ENCODE data around the gene SKIC3. TPM values are rescaled to one million over a fixed set of nuclear protein-coding genes. Genes with fewer than 3 reads are reported as not detected.

SKIC3 gene
- total and polyA plus RNA-seq, 7 donors, result 7.2 to 103 (median 55.8) TPM

DNA sequence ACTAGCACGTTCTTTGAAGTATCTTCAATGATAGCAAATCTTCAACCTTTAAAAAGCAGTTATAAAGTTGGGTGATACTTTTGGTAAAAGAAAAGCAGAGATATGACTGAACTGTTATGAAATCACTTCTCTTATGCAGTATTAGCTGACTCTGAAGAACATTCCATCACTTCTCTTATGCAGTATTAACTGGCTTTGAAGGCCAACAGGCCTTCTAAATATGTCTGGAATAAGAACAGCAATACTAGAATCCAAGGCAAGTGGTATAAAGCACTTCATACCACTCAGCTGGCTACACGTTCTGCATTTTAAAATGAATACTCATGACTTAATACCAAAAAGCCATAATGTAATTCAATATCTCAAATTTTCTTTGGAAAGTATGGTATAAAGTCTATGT, 17.3 kb downstream of the SKIC3 start:
- no peak for DNase-seq
- Histone ChIP-seq H3K4me1 (peaks cover 0 to 8% (median 0%) of the 10 kb centered on the region in 4 donors), H3K9me3 (no peaks in the 10 kb centered on the region), H3K36me3 (peaks cover 0 to 73% (median 21%) of the 10 kb centered on the region in 4 donors), H3K4me3 (no peak overlapping the region), H3K27me3 (no peaks in the 10 kb centered on the region), H3K27ac (no peak overlapping the region)
- intact Hi-C loops (cut with DNase I), result no loop called here
- TF ChIP-seq, protein P1, sequence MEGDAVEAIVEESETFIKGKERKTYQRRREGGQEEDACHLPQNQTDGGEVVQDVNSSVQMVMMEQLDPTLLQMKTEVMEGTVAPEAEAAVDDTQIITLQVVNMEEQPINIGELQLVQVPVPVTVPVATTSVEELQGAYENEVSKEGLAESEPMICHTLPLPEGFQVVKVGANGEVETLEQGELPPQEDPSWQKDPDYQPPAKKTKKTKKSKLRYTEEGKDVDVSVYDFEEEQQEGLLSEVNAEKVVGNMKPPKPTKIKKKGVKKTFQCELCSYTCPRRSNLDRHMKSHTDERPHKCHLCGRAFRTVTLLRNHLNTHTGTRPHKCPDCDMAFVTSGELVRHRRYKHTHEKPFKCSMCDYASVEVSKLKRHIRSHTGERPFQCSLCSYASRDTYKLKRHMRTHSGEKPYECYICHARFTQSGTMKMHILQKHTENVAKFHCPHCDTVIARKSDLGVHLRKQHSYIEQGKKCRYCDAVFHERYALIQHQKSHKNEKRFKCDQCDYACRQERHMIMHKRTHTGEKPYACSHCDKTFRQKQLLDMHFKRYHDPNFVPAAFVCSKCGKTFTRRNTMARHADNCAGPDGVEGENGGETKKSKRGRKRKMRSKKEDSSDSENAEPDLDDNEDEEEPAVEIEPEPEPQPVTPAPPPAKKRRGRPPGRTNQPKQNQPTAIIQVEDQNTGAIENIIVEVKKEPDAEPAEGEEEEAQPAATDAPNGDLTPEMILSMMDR (IDR thresholded peaks at IDR 0.05), result no peak
- no peak for TF ChIP-seq POLR2AphosphoS5 (IDR thresholded peaks at IDR 0.05)
- TF ChIP-seq POLR2A (IDR thresholded peaks at IDR 0.05), result no peak
- no peak for TF ChIP-seq EP300 (IDR thresholded peaks at IDR 0.05)
- WGBS, 2 donors, result 87 to 89% methylated on average over 2 of the region's 2 CpGs

DNA sequence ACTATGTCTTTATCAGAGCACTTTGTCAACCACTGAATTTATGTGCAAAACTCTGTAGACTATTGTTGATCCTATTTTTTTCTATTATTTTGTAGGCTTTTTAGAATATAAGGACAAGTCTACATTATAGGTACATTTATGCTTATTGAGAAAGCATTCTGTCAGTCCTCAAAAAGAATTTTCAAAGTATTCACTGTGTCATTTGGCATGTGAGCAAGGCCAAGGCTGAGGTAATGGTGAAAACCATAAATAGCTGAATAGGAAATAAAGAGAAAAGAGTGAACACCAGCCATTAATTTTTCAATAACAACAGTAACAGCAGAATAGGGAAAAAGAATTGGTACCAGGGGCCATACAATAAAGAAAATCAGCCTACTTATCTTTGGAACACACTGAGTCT, 21.0 kb downstream of the SKIC3 start:
- Histone ChIP-seq H3K27me3 (no peaks in the 10 kb centered on the region), H3K4me3 (no peak overlapping the region), H3K4me1 (peaks cover 0 to 8% (median 0%) of the 10 kb centered on the region in 4 donors), H3K9me3 (no peaks in the 10 kb centered on the region), H3K27ac (no peak overlapping the region), H3K36me3 (peaks cover 0 to 64% (median 13%) of the 10 kb centered on the region in 4 donors)
- intact Hi-C loops (cut with DNase I), result no loop called here
- no peak for DNase-seq
- no peak for TF ChIP-seq POLR2AphosphoS5 (IDR thresholded peaks at IDR 0.05)
- no peak for TF ChIP-seq EP300 (IDR thresholded peaks at IDR 0.05)
- TF ChIP-seq, protein P1 (IDR thresholded peaks at IDR 0.05), result no peak
- TF ChIP-seq POLR2A (IDR thresholded peaks at IDR 0.05), result no peak

DNA sequence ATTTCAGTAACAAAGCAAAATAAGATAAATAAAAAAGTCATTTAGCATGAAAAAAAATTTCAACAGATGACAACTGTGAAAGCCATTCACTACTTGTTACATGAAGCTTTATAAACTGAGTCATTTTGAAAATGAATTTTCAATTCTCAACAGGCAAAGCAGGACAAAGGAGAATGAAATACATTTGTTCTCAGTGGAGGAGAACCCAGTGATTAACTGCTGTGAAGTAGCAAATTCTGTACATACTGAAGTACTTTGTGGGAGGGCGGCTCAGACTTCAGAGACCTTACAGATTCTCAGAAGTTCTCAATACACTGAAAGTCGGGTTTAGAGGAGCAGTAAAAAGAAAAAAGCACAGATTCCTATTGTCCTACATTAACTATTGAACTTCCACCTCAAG, 21.7 kb downstream of the SKIC3 start:
- Histone ChIP-seq H3K4me3 (no peak overlapping the region), H3K9me3 (no peaks in the 10 kb centered on the region), H3K36me3 (peaks cover 0 to 70% (median 16%) of the 10 kb centered on the region in 4 donors), H3K4me1 (peaks cover 0 to 8% (median 0%) of the 10 kb centered on the region in 4 donors), H3K27me3 (no peaks in the 10 kb centered on the region), H3K27ac (no peak overlapping the region)
- DNase-seq, result no peak
- TF ChIP-seq POLR2A (IDR thresholded peaks at IDR 0.05) (no peak), EP300 (IDR thresholded peaks at IDR 0.05) (no peak), POLR2AphosphoS5 (IDR thresholded peaks at IDR 0.05) (no peak)
- TF ChIP-seq, protein P1 (IDR thresholded peaks at IDR 0.05), result no peak
- intact Hi-C loops (cut with DNase I), result no loop called here
- 63 to 69% methylated on average over 2 of the region's 2 CpGs for WGBS, 2 donors

DNA sequence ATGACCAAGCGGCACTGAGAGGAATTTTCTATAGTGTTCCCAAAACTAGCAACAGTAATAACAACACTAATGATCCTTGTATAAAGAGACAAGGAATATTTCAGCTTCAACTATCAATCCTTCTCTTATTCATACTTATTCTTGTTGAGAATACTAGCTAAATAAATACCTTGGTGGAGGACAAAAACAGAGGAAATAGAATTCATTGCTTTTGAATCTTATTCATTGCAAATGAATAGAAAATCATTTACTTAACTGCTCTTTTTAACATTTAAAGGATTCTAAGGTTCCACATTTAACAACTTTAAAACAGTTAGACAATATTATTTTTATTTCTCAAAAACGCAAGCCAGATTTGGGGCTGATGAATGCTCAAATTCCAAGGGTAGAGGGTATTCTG, 22.4 kb downstream of the SKIC3 start:
- peaks cover 0 to 74% (median 16%) of the 10 kb centered on the region in 4 donors for H3K36me3 ChIP-seq

More for the DNA sequence above, 22.4 kb downstream of the SKIC3 start:
- 96 to 98% methylated on average over 2 of the region's 2 CpGs for WGBS, 2 donors
- H3K27ac ChIP-seq, result no peak overlapping the region
- no peaks in the 10 kb centered on the region for H3K9me3 ChIP-seq
- intact Hi-C loops (cut with DNase I), result no loop called here
- TF ChIP-seq, protein P1 (IDR thresholded peaks at IDR 0.05), result no peak
- TF ChIP-seq POLR2A (IDR thresholded peaks at IDR 0.05) (no peak), EP300 (IDR thresholded peaks at IDR 0.05) (no peak), POLR2AphosphoS5 (IDR thresholded peaks at IDR 0.05) (no peak)
- no peak for DNase-seq
- H3K27me3 ChIP-seq, result no peaks in the 10 kb centered on the region
- H3K4me3 ChIP-seq, result no peak overlapping the region
- H3K4me1 ChIP-seq, result peaks cover 0 to 5% (median 0%) of the 10 kb centered on the region in 4 donors

All from sigmoid colon (tissue), 7 donors.